Measurements from ENCODE around the gene CCDC30. TPM values are rescaled to one million over a fixed set of nuclear protein-coding genes. Genes with fewer than 3 reads are reported as not detected.

Gene CCDC30
- total and polyA plus RNA-seq, 10 of the 15 experiments (the other 5 are each of a cell fraction or from before 2014, with no cell fraction given): 0.46 to 1.8 (median 1.0) TPM

DNA sequence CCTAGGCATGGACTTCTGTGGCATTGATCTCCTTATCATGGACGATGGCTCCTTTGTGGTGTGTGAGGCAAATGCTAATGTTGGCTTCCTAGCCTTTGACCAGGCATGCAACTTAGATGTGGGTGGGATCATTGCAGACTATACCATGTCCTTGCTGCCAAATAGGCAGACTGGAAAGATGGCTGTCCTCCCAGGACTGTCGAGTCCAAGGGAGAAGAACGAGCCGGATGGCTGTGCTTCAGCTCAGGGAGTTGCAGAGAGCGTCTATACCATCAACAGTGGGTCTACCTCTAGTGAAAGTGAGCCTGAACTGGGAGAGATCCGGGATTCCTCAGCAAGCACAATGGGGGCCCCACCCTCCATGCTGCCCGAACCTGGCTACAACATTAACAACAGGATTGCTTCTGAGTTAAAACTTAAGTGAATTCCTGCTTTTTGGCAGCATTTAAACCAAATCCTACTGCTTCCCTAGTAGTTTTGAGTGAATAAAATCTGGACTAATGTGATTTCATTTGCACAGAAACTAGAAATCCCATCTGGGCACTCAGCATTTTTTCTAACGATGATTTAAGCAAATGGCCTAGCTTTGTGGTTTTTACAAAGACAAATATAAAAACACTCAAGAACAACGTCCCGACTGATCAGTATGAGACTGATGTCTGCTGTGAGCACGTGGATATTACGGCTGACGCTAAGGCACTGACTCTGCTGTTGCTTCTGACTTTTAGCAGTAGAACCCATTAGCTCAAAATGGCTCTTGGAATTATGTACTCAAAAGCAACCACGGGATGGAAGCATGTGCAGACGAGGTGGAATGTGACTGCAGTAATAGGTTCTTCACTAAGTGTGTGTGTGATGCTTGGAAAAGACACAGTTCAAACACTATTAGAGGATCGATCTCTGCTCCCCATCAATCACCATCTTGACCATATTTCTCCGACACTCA is 48.3 kb upstream of the CCDC30 start (continued):
- TF ChIP-seq MYC (IDR thresholded peaks at IDR 0.05; ENCODE audit: insufficient read depth, insufficient read length, insufficient replicate concordance, low read length, severe bottlenecking): no peak
- TF ChIP-seq, protein P1, sequence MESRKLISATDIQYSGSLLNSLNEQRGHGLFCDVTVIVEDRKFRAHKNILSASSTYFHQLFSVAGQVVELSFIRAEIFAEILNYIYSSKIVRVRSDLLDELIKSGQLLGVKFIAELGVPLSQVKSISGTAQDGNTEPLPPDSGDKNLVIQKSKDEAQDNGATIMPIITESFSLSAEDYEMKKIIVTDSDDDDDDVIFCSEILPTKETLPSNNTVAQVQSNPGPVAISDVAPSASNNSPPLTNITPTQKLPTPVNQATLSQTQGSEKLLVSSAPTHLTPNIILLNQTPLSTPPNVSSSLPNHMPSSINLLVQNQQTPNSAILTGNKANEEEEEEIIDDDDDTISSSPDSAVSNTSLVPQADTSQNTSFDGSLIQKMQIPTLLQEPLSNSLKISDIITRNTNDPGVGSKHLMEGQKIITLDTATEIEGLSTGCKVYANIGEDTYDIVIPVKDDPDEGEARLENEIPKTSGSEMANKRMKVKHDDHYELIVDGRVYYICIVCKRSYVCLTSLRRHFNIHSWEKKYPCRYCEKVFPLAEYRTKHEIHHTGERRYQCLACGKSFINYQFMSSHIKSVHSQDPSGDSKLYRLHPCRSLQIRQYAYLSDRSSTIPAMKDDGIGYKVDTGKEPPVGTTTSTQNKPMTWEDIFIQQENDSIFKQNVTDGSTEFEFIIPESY (IDR thresholded peaks at IDR 0.05): no peak
- no peak for TF ChIP-seq JUND (IDR thresholded peaks at IDR 0.05; ENCODE audit: low read depth, low read length)
- no peak for TF ChIP-seq STAT1 (conservative IDR thresholded peaks at IDR 0.05)
- TF ChIP-seq SP1 (IDR thresholded peaks at IDR 0.05; ENCODE audit: low read depth, low read length): no peak
- TF ChIP-seq, protein P2, sequence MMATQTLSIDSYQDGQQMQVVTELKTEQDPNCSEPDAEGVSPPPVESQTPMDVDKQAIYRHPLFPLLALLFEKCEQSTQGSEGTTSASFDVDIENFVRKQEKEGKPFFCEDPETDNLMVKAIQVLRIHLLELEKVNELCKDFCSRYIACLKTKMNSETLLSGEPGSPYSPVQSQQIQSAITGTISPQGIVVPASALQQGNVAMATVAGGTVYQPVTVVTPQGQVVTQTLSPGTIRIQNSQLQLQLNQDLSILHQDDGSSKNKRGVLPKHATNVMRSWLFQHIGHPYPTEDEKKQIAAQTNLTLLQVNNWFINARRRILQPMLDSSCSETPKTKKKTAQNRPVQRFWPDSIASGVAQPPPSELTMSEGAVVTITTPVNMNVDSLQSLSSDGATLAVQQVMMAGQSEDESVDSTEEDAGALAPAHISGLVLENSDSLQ (IDR thresholded peaks at IDR 0.05): no peak
- TF ChIP-seq, protein P3, sequence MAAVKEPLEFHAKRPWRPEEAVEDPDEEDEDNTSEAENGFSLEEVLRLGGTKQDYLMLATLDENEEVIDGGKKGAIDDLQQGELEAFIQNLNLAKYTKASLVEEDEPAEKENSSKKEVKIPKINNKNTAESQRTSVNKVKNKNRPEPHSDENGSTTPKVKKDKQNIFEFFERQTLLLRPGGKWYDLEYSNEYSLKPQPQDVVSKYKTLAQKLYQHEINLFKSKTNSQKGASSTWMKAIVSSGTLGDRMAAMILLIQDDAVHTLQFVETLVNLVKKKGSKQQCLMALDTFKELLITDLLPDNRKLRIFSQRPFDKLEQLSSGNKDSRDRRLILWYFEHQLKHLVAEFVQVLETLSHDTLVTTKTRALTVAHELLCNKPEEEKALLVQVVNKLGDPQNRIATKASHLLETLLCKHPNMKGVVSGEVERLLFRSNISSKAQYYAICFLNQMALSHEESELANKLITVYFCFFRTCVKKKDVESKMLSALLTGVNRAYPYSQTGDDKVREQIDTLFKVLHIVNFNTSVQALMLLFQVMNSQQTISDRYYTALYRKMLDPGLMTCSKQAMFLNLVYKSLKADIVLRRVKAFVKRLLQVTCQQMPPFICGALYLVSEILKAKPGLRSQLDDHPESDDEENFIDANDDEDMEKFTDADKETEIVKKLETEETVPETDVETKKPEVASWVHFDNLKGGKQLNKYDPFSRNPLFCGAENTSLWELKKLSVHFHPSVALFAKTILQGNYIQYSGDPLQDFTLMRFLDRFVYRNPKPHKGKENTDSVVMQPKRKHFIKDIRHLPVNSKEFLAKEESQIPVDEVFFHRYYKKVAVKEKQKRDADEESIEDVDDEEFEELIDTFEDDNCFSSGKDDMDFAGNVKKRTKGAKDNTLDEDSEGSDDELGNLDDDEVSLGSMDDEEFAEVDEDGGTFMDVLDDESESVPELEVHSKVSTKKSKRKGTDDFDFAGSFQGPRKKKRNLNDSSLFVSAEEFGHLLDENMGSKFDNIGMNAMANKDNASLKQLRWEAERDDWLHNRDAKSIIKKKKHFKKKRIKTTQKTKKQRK (IDR thresholded peaks at IDR 0.05; ENCODE audit: low read depth, low read length): no peak

All from GM12878 (cell line).